GM10248 (cell line): Measurements from ENCODE around the gene SORL1-AS1.

ENCODE experiments used
- CTCF ChIA-PET: fragments of 300-600 bp; sonication (Branson Sonifier 250); formaldehyde crosslinking; extraction: SDS; loops from one replicate; lab custom pipeline; 2021; ENCODE audit warnings: antibody characterized with exemption; lab: Yijun Ruan, JAX
- POLR2A ChIA-PET: fragments of 350-650 bp; sonication (Branson Sonifier 250); formaldehyde crosslinking; extraction: SDS; loops from one replicate; lab custom pipeline; 2020; ENCODE audit warnings: antibody characterized with exemption; lab: Yijun Ruan, JAX
- DNase-seq: peaks from one replicate; pipeline ENCODE4 v3.0.0; 2012; ENCODE audit errors: extremely low spot score
- TF ChIP-seq, protein P1 (sequence below): IDR thresholded peaks from 2 replicates; pipeline ENCODE4 v1.5.1; 2012; ENCODE audit warnings: mild to moderate bottlenecking, low read depth; ENCODE audit errors: extremely low read depth, missing control alignments, control extremely low read depth

The SORL1-AS1 gene

DNA sequence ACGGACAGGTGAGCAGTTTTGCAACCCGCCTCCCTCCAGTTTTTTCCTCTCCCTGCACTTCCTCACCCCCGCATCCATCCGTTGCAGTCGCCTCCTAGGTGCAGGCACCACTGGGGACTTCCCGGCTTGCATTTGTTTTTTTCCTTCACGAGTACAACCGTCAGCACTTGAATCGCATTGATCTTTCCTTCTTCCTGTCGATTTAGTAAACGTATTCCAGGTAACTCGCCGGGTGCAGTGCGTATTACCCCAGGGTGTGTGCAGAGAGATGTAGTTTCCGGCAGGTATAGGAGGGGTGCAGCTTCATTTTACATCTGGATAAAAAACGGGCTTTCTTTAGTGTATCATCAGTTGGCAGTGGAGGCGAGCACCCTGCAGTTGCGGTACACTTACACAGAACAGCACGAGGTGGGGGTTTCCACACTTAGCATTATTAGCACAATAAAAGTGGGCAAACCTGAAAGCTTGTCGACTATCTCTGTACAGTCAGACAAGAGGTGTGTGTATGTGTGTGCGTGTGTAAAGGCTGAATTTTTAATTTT lies at the start of gene SORL1-AS1:
TSS of gene SORL1-AS1 (minus strand) at position 359 of the 542 bp plus-strand sequence.
- TF ChIP-seq, protein P1, sequence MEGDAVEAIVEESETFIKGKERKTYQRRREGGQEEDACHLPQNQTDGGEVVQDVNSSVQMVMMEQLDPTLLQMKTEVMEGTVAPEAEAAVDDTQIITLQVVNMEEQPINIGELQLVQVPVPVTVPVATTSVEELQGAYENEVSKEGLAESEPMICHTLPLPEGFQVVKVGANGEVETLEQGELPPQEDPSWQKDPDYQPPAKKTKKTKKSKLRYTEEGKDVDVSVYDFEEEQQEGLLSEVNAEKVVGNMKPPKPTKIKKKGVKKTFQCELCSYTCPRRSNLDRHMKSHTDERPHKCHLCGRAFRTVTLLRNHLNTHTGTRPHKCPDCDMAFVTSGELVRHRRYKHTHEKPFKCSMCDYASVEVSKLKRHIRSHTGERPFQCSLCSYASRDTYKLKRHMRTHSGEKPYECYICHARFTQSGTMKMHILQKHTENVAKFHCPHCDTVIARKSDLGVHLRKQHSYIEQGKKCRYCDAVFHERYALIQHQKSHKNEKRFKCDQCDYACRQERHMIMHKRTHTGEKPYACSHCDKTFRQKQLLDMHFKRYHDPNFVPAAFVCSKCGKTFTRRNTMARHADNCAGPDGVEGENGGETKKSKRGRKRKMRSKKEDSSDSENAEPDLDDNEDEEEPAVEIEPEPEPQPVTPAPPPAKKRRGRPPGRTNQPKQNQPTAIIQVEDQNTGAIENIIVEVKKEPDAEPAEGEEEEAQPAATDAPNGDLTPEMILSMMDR: no peak
- no peak for DNase-seq
- ChIA-PET CTCF (interaction anchor here (0.7 to 9.0 kb wide), 2 partner anchors 11 to 31 kb away, joined by 3 to 122 read pairs; no protein-coding TSS in a partner anchor), POLR2A (interaction anchor here (0.7 kb wide), 1 partner anchor 9 kb away, joined by 3 read pairs; no protein-coding TSS in a partner anchor)

DNA sequence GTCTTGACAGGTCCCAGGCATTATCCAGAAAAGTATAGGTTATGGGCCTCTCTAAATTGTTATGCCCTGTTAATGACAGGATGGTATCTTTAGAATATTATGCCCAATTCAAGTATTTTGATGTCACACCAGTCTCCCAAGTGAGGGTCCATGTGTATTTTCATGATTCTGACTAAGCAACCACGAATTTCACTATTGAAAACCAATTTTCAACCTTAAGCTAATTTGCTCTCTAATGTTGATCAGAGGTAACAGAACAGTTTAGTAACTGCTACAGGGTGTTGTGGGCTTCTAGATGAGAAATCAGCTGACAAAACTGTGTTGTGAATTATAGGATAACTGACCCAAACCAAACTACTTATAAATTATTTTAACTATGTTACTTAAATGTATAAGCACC lies 48.0 kb upstream of the SORL1-AS1 start:
- CTCF ChIA-PET: interaction anchor here (1.6 kb wide), 1 partner anchor 8 kb away, joined by 6 read pairs; no protein-coding TSS in a partner anchor
- TF ChIP-seq, protein P1: no peak
- POLR2A ChIA-PET: no interaction called here
- DNase-seq: no peak

DNA sequence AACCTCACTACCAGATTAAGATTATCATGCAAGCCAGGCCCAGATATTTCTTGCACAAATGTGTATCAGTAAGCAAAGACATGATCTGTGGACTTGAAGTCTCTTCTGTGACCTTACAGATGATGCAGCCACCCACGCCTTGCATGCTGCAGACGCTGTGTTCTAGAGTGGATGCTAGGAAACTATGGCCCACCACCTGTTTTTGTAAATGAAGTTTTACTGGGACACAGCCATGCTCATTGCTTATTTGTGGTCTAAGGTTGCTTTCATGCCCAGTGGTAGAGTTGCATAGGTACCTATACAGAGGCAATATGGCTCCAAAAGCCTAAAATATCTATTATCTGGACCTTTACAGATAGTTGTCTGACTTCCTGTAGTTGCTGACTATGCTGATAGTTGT lies 47.5 kb upstream of the SORL1-AS1 start:
- DNase-seq: no peak
- ChIA-PET CTCF (interaction anchor here (1.6 kb wide), 1 partner anchor 8 kb away, joined by 6 read pairs; no protein-coding TSS in a partner anchor), POLR2A (no interaction called here)
- TF ChIP-seq, protein P1: no peak

DNA sequence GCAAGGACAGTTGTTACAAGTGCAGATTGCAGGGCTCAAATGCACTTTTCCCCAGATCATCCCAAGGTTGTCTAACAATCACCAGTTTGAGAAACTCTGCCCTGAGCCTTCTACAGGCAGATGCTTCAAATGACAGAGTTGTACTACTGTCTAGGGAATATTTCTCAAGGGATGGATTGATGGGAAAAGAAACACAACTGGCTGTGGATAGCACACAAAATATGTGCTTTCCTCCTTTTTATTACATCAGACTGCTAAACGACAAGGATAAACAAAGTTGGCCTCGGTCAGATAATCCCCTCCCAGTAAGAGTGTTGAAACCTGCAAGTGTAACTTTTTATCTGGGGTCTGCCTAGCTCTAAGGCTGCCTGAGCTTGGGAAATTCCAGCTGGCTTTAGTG lies 46.6 kb upstream of the SORL1-AS1 start:
- POLR2A ChIA-PET: no interaction called here
- CTCF ChIA-PET: interaction anchor here (1.6 kb wide), 1 partner anchor 9 kb away, joined by 6 read pairs; no protein-coding TSS in a partner anchor
- no peak for DNase-seq
- TF ChIP-seq, protein P1: no peak

DNA sequence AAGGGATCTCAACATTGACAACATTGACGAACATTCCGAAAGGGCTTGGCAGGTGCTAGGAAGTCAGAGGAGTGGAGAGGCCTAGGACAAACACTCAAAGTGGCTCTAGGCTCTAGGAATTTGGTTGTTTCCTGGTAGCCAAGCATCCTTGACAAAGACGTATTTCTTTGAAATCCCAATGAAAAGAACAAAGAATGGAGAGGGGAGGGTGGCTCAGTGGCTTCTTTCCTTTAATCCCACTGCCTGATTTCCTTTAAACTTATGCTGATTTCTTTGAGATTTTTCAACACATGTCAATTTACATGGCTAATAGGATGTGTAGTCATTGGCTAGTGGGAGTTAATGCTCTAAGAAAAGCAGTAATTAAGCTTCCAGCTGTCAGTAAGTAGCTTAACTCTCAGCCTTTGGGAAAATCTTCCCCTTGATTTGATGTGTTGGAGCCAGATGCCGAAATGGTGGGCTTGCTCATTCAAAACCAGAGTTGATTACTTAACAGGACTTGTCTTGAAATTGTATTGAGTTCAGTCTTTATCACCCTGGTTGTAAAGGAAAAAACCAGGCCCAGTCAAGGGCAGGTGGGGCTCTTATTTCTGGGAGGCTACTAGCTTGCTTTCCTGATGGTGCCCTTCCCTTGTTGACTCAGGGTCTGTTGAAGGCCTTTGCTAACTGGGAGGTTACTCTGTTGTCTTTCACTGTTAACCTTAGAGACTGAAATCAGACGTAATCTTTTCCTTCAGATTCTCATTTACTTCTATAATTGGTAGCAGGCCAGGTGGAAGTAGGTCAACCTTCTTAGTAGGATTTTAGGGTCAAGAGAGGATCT lies 44.6 kb upstream of the SORL1-AS1 start:
- TF ChIP-seq, protein P1: no peak
- POLR2A ChIA-PET: no interaction called here
- CTCF ChIA-PET: no interaction called here
- DNase-seq: no peak

DNA sequence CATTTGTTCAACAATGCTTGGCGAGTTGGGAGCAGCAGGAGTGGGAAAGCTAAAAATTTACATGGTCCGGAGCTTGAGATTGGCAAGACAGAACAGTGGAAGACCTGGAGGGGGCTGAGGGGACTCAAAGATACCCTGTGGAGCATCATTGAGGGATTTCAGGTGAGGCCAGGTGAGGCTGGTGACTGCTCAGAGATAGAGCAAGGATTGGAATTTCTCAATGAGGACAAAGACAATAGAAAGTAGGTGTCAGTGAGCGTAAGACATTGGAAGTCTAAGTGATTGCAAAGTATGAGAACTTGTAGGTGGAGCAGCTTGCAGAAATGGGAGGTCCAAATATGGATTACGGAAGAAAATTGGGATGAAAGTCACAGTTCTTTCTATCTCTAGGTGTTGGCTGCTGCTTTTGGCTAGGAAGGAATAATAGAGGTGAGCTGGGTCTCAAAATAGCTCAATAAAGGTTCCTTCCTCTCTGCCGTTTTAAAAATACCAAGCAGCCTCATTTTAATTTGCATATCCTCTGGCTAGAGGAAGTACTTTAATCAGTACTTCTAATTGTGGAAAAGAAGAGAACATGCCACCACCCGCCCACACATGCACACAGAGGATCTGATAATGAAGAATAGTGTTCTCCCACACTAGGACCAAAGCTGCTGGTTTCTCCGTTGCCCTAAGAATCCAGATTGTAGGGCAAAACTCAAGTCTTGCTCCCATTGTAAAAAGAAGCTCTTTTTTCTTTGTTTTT lies 41.8 kb upstream of the SORL1-AS1 start:
- TF ChIP-seq, protein P1: no peak
- ChIA-PET CTCF (interaction anchor here (0.9 to 3.7 kb wide), 10 partner anchors 11 to 178 kb away, joined by 3 to 27 read pairs (median 4); no protein-coding TSS in a partner anchor), POLR2A (interaction anchor here (0.9 kb wide), 1 partner anchor 11 kb away, joined by 3 read pairs; no protein-coding TSS in a partner anchor)
- peak; percentile 34 for DNase-seq
